Measurements from ENCODE around the gene RASAL2. TPM values are rescaled to one million over a fixed set of nuclear protein-coding genes. Genes with fewer than 3 reads are reported as not detected.

Gene RASAL2
- total and polyA plus RNA-seq, 2 of the 4 experiments (the other 2 are of a cell fraction) = 13.1 to 20.6 TPM

DNA sequence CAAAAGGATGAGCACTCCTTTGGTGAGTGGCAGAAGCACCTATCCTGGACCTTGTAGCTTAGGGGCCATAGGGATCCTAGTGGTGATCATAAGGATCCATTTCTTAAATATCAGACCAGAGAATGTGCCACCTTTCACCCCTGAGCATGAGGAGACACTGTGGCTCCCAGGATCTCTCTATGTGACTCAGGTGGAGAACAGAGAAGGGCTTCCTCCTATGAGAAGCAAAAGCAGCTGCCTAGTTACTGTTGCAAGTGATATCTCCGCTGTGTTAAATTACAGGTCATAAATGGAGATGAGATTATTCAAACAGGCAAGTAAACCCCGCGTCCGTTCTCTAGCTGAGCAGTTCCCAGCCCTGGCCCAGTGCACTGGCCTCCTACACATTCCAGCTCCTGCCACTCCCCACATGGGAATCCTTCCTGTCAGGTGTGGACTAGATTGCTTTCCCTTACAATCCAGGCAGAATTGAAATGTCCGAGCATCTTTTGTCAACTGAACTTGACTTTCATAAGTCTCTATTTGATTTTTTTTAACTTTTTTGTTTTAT, 376.6 kb downstream of the RASAL2 start:
- H4K91ac ChIP-seq (ENCODE audit: insufficient read depth, low read depth, low read length) = no peak overlapping the region
- in situ Hi-C loops (cut with MboI; ENCODE audit: low sequenced_read_pairs) = no loop called here
- no peak overlapping the region for H2AK9ac ChIP-seq (replicated peaks; ENCODE audit: low read depth, low read length, poor library complexity)
- no peak overlapping the region for H2AK5ac ChIP-seq (ENCODE audit: low read depth, low read length)
- H3K27me3 ChIP-seq (ENCODE audit: control insufficient read depth, insufficient read depth, low read length) = no peaks in the 10 kb centered on the region
- H4K8ac ChIP-seq (ENCODE audit: low read depth in 2 of 2, low read length in 2 of 2) = no peak overlapping the region
- no peak overlapping the region for H3K14ac ChIP-seq (replicated peaks; ENCODE audit: low read depth, low read length)
- no peak overlapping the region for H2BK5ac ChIP-seq (ENCODE audit: low read depth, low read length, poor library complexity, severe bottlenecking)
- H2AFZ ChIP-seq (replicated peaks; ENCODE audit: low read length, poor library complexity) = no peak overlapping the region
- H3K9ac ChIP-seq (ENCODE audit: low read depth, low read length) = no peak overlapping the region
- H3K18ac ChIP-seq (ENCODE audit: low read depth, low read length) = no peak overlapping the region
- H2BK15ac ChIP-seq (ENCODE audit: low read depth, low read length) = no peak overlapping the region
- ATAC-seq (ENCODE audit: low read depth) (no peak), DNase-seq (no peak)
- H3K9me1 ChIP-seq (ENCODE audit: insufficient read depth, low read length) = peaks cover 3% of the 10 kb centered on the region; the same call in 1 of the 2 replicates
- TF ChIP-seq BHLHE40 (IDR thresholded peaks at IDR 0.05; ENCODE audit: low read depth, low read length) = no peak
- no peak for TF ChIP-seq FOS (IDR thresholded peaks at IDR 0.05; ENCODE audit: low read depth, low read length)
- TF ChIP-seq SMC3 (IDR thresholded peaks at IDR 0.05; ENCODE audit: low read depth, low read length) = no peak
- TF ChIP-seq POLR2A (IDR thresholded peaks at IDR 0.05; ENCODE audit: low read depth, low read length) = no peak
- no peak for TF ChIP-seq RCOR1 (IDR thresholded peaks at IDR 0.05; ENCODE audit: insufficient replicate concordance, low read length)
- no peak for TF ChIP-seq RAD21 (IDR thresholded peaks at IDR 0.05; ENCODE audit: low read length)
- TF ChIP-seq MAFK (IDR thresholded peaks at IDR 0.05; ENCODE audit: low read depth, low read length) = no peak
- no peak for TF ChIP-seq RFX5 (IDR thresholded peaks at IDR 0.05; ENCODE audit: low read depth, low read length)
- no peak for TF ChIP-seq CEBPB (IDR thresholded peaks at IDR 0.05; ENCODE audit: low read depth, low read length)
- CTCF ChIA-PET = interaction anchor here (1.1 to 1.5 kb wide), 2 partner anchors 32 to 160 kb away, joined by 3 to 4 read pairs; no protein-coding TSS in a partner anchor
- no peak overlapping the region for H3K4me3 ChIP-seq (ENCODE audit: insufficient read depth, low read depth, low read length)
- no peak overlapping the region for H3K4me2 ChIP-seq (ENCODE audit: low read depth, low read length)
- peaks cover 18% of the 10 kb centered on the region for H3K36me3 ChIP-seq (ENCODE audit: control insufficient read depth, insufficient read depth, low read length)
- no peak overlapping the region for H3K4ac ChIP-seq (ENCODE audit: low read depth, low read length)
- no peak overlapping the region for H3K23ac ChIP-seq (ENCODE audit: low read depth, low read length)
- H4K20me1 ChIP-seq (ENCODE audit: insufficient read depth, low read length) = no peaks in the 10 kb centered on the region
- no peaks in the 10 kb centered on the region for H3K9me3 ChIP-seq (ENCODE audit: control insufficient read depth, insufficient read depth, low read length)
- H4K5ac ChIP-seq (ENCODE audit: low read depth, low read length) = no peak overlapping the region
- no peak overlapping the region for H2BK120ac ChIP-seq (ENCODE audit: low read depth, low read length)
- intact Hi-C loops (cut with micrococcal nuclease) = no loop called here
- WGBS, 2 experiments (ENCODE audit: extremely low coverage in 2 of 2, insufficient read length in 1 of 2) = no CpG with 5 or more reads among the region's 5 CpGs
- POLR2A ChIA-PET (ENCODE audit: unreplicated experiment) = interaction anchor here (0.6 kb wide), 1 partner anchor 86 kb away, joined by 3 read pairs; no protein-coding TSS in a partner anchor
- no peak overlapping the region for H2BK20ac ChIP-seq (ENCODE audit: low read depth, low read length)
- no peak overlapping the region for H3K27ac ChIP-seq (ENCODE audit: insufficient read depth, low read length)
- H3K4me1 ChIP-seq (ENCODE audit: control insufficient read depth, insufficient read depth, low read length) = no peaks in the 10 kb centered on the region
- no TSS peak for BruUV-seq (replicated peaks)
- peaks cover 0 to 3% of the 10 kb centered on the region in 2 experiments; a peak in 1 of 4 replicates for H3K79me1 ChIP-seq (ENCODE audit: low read depth in 1 of 2, low read length in 2 of 2)
- H3K56ac ChIP-seq (ENCODE audit: extremely low read depth, insufficient read depth, low read length) = no peak overlapping the region
- dilution Hi-C loops (cut with HindIII; ENCODE audit: low sequenced_read_pairs, unreplicated experiment) = no loop called here
